HCT116 (cell line): ENCODE results near the gene PGRMC1. TPM values are rescaled to one million over a fixed set of nuclear protein-coding genes. Genes with fewer than 3 reads are reported as not detected.
A peak's percentile ranks its signal among the peaks of the same experiment; 100 is the strongest.

Experiments used
- ATAC-seq: fragments of 200-7000 bp; cut with Tn5 transposase; 2 replicates; pipeline ENCODE4 v1.9.1; 2020; ENCODE audit warnings: mild to moderate bottlenecking, moderate library complexity
- BruUV-seq: library from RNA; stranded (reverse); fragments of 400-500 nt; replicated peaks from 2 replicates; lab custom pipeline; 2021; lab: Mats Ljungman, UMichigan
- CTCF ChIA-PET: fragments of 300-600 bp; sonication (Branson Sonifier 250); formaldehyde crosslinking; loops from one replicate; lab custom pipeline; 2021; ENCODE audit warnings: antibody characterized with exemption; lab: Charles Lee
- POLR2A ChIA-PET: fragments of 300-600, 350-600 bp; sonication (Branson Sonifier 250); formaldehyde crosslinking; loops from one replicate; lab custom pipeline; 2021; ENCODE audit warnings: antibody characterized with exemption; lab: Charles Lee
- RAD21 ChIA-PET, 2 experiments: fragments of 300-600 bp; sonication (Branson Sonifier 250); formaldehyde crosslinking; loops; one replicate each; lab custom pipeline; 2023; ENCODE audit warnings: low total read pairs in 2 of 2; ENCODE audit not compliant: uncharacterized antibody in 2 of 2, unreplicated experiment in 2 of 2, low non-redundant PET in 1 of 2; lab: Charles Lee
- DNase-seq: peaks from one replicate; pipeline ENCODE4 v3.0.0-alpha.2; 2010; ENCODE audit warnings: low read depth, low spot score
- H2AFZ ChIP-seq: fragments of 200-600 bp; shearing (Covaris generic), sonication (generic); 2 replicates; pipeline ENCODE4 v1.6.1; 2017; ENCODE audit warnings: low read depth, mixed run types, mixed read lengths, antibody characterized with exemption, low read length; ENCODE audit not compliant: poor library complexity, severe bottlenecking
- H3K27ac ChIP-seq: 2 replicates; pipeline ENCODE4 v1.5.1; 2012; ENCODE audit warnings: low read depth, low read length
- H3K27me3 ChIP-seq: fragments of 200-600 bp; sonication (generic); 2 replicates; pipeline ENCODE4 v1.6.1; 2016; ENCODE audit warnings: mixed run types, low read length, mixed read lengths; ENCODE audit not compliant: insufficient read depth
- H3K36me3 ChIP-seq, 2 experiments: fragments of 200-500 bp in 1 of 2; fragments of 200-600 bp in 1 of 2; sonication (Bioruptor generic) in 1 of 2; sonication (generic) in 1 of 2; 2 replicates each; pipeline versions ENCODE4 v1.5.1 to v1.6.1; 2014 to 2016; ENCODE audit warnings: low read length in 2 of 2, inconsistent platforms in 1 of 2, mixed read lengths in 1 of 2, mixed run types in 1 of 2; ENCODE audit not compliant: insufficient read depth in 2 of 2, control insufficient read depth in 1 of 2
- H3K4me1 ChIP-seq, 2 experiments: fragments of 200-600 bp in 1 of 2; sonication (generic) in 1 of 2; 2 replicates each; pipeline versions ENCODE4 v1.5.1 to v1.6.1; 2012 to 2017; ENCODE audit warnings: low read length in 2 of 2, inconsistent platforms in 1 of 2, mild to moderate bottlenecking in 1 of 2, mixed read lengths in 1 of 2, mixed run types in 1 of 2, moderate library complexity in 1 of 2; ENCODE audit not compliant: insufficient read depth in 2 of 2, control insufficient read depth in 1 of 2
- H3K4me2 ChIP-seq: fragments of 200-600 bp; sonication (generic); 2 replicates; pipeline ENCODE4 v1.6.1; 2017; ENCODE audit warnings: mixed run types, low read length, mixed read lengths
- H3K4me3 ChIP-seq, 2 experiments: fragments of 200-600 bp in 1 of 2; sonication (generic) in 1 of 2; replicated peaks in 1 of 2; 2 replicates each; pipeline ENCODE4 v1.5.1; 2011 to 2016; ENCODE audit warnings: low read length in 2 of 2, control low read depth in 1 of 2, low read depth in 1 of 2, mild to moderate bottlenecking in 1 of 2, mixed read lengths in 1 of 2, mixed run types in 1 of 2
- H3K79me2 ChIP-seq: fragments of 200-600 bp; sonication (generic); 2 replicates; pipeline ENCODE4 v1.6.1; 2017; ENCODE audit warnings: mild to moderate bottlenecking, mixed run types, low read length, moderate library complexity, mixed read lengths; ENCODE audit not compliant: insufficient read depth
- H3K9ac ChIP-seq: fragments of 200-600 bp; sonication (generic); 2 replicates; pipeline ENCODE4 v1.6.1; 2016; ENCODE audit warnings: low read length, mixed read lengths
- H3K9me2 ChIP-seq: fragments of 200-600 bp; sonication (generic), shearing (Covaris generic); 2 replicates; pipeline ENCODE4 v1.6.1; 2017; ENCODE audit warnings: mixed run types, mild to moderate bottlenecking, moderate library complexity; ENCODE audit not compliant: insufficient read depth
- H3K9me3 ChIP-seq, 2 experiments: fragments of 200-500 bp in 1 of 2; fragments of 200-600 bp in 1 of 2; sonication (Bioruptor generic) in 1 of 2; sonication (generic) in 1 of 2; 2 replicates each; pipeline ENCODE4 v1.6.1; 2014 to 2017; ENCODE audit warnings: low read length in 2 of 2, mixed read lengths in 2 of 2, inconsistent platforms in 1 of 2, low read depth in 1 of 2, mild to moderate bottlenecking in 1 of 2, mixed run types in 1 of 2, moderate library complexity in 1 of 2; ENCODE audit not compliant: control insufficient read depth in 1 of 2, insufficient read depth in 1 of 2
- H4K20me1 ChIP-seq: fragments of 200-600 bp; sonication (generic), shearing (Covaris generic); 2 replicates; pipeline ENCODE4 v1.6.1; 2017; ENCODE audit warnings: mixed run types, mild to moderate bottlenecking, moderate library complexity; ENCODE audit not compliant: insufficient read depth
- EGR1 ChIP-seq: IDR thresholded peaks from 2 replicates; pipeline ENCODE4 v1.6.1; 2012; ENCODE audit warnings: low read depth
- POLR2AphosphoS5 ChIP-seq: IDR thresholded peaks from 2 replicates; pipeline ENCODE4 v1.6.1; 2011; ENCODE audit warnings: mild to moderate bottlenecking, low read depth, low read length, moderate library complexity
- RAD21 ChIP-seq: IDR thresholded peaks from 2 replicates; pipeline ENCODE4 v1.6.1; 2012; ENCODE audit warnings: low read depth, mild to moderate bottlenecking
- REST ChIP-seq: IDR thresholded peaks from 2 replicates; pipeline ENCODE4 v1.6.1; 2012; ENCODE audit warnings: low read depth
- ZBTB33 ChIP-seq: IDR thresholded peaks from 2 replicates; pipeline ENCODE4 v1.6.1; 2011; ENCODE audit warnings: mild to moderate bottlenecking, low read length, moderate library complexity; ENCODE audit not compliant: insufficient replicate concordance; ENCODE audit errors: extremely low read depth
- ZFX ChIP-seq: fragments of 450-650 bp; IDR thresholded peaks from 2 replicates; pipeline ENCODE4 v1.6.1; 2017
- intact Hi-C: fragments of 100-400 bp; cut with micrococcal nuclease; formaldehyde crosslinking; loops from 2 replicates; pipeline ENCODE4 v1.10.0; 2022
- total RNA-seq: library from RNA; stranded (reverse); gene quantifications from one replicate; pipeline ENCODE4 v1.2.1, GENCODE V29; 2021; ENCODE audit not compliant: unreplicated experiment

Gene PGRMC1
- total RNA-seq, 1 experiment from 2014 or later, result 81.6 TPM

GRCh38 chrX:119231936-119232445 is 4.1 kb upstream of the PGRMC1 start (continued):
- no peak for TF ChIP-seq REST
- no peak for TF ChIP-seq POLR2AphosphoS5
- no peak for TF ChIP-seq EGR1

- intact Hi-C loops, result no loop called here
- H3K36me3 ChIP-seq, result no peaks in the 10 kb centered on the region
- H3K27me3 ChIP-seq, result no peaks in the 10 kb centered on the region
- ChIA-PET RAD21 (no interaction called here), POLR2A (no interaction called here)
- H4K20me1 ChIP-seq, result no peaks in the 10 kb centered on the region
- H3K27ac ChIP-seq, result no peak overlapping the region
- H3K9ac ChIP-seq, result no peak overlapping the region
- H3K9me2 ChIP-seq, result no peaks in the 10 kb centered on the region
- H3K4me3 ChIP-seq, result no peak overlapping the region
- ATAC-seq, result no peak
- H3K4me1 ChIP-seq, result peaks cover 0 to 14% of the 10 kb centered on the region in 2 experiments; a peak in 2 of 4 replicates
- H3K79me2 ChIP-seq, result peaks cover 35% of the 10 kb centered on the region
- no peak for DNase-seq
- H2AFZ ChIP-seq, result no peak overlapping the region
- TF ChIP-seq EGR1, result no peak
- TF ChIP-seq ZBTB33, result no peak
- TF ChIP-seq ZFX, result no peak
- no peak for TF ChIP-seq REST
- TF ChIP-seq RAD21, result no peak
- TF ChIP-seq, all 23 proteins: peak for 0
- CTCF ChIA-PET, result no interaction called here
- BruUV-seq, result no TSS peak
- Histone ChIP-seq H3K4me2 (0 out of 2 replicates have a peak overlapping the region, but pooled peaks have one; percentile 80), H3K9me3 (no peaks in the 10 kb centered on the region)
Observed at GRCh38 chrX:119235051-119235511, 1.0 kb upstream of the PGRMC1 start.
